Astrocyte of the spinal cord (primary cell): ENCODE data around the gene TPX2.

Source experiments
- DNase-seq: peaks from one replicate; pipeline ENCODE4 v3.0.0; 2011; ENCODE audit warnings: low read depth, low spot score
- H3K4me3 ChIP-seq: 2 replicates; pipeline ENCODE4 v1.5.1; 2011; ENCODE audit warnings: low read depth, mild to moderate bottlenecking, low read length, moderate library complexity
- CTCF ChIP-seq: IDR thresholded peaks from 2 replicates; pipeline ENCODE4 v1.5.1; 2012; ENCODE audit warnings: low read depth, mild to moderate bottlenecking, low read length, inconsistent platforms
- in situ Hi-C: cut with HindIII; loops from 2 replicates; pipeline ENCODE4 v1.10.0; 2017; ENCODE audit warnings: low sequenced_read_pairs

Gene TPX2

GRCh38 chr20:31844737-31845299 is 105.7 kb downstream of the TPX2 start:
- in situ Hi-C loops = no loop called here
- TF ChIP-seq CTCF = no peak
- peak overlapping the region; percentile 18 for H3K4me3 ChIP-seq
- no peak for DNase-seq

GRCh38 chr20:31845300-31845863 is 106.3 kb downstream of the TPX2 start, which contains the start of gene FOXS1:
FOXS1 (minus strand) TSS chr20:31845604; CDS start chr20:31845542, 62 bp downstream.
- no peak for TF ChIP-seq CTCF
- H3K4me3 ChIP-seq = peak within 1 kb of the TSS; percentile 18
- in situ Hi-C loops = no loop called here
- peak; percentile 36 for DNase-seq

- DNase-seq = no peak
- in situ Hi-C loops = no loop called here
- no peak overlapping the region for H3K4me3 ChIP-seq
- no peak for TF ChIP-seq CTCF
Measured at GRCh38 chr20:31846793-31847138, 107.7 kb downstream of the TPX2 start.

GRCh38 chr20:31848088-31848999 is 109.3 kb downstream of the TPX2 start:
- no peak overlapping the region for H3K4me3 ChIP-seq
- in situ Hi-C loops = no loop called here
- no peak for DNase-seq
- no peak for TF ChIP-seq CTCF

GRCh38 chr20:31849306-31849930 is 110.3 kb downstream of the TPX2 start:
- no peak for TF ChIP-seq CTCF
- in situ Hi-C loops = no loop called here
- no peak for DNase-seq

More at GRCh38 chr20:31849306-31849930, 110.3 kb downstream of the TPX2 start:
- no peak overlapping the region for H3K4me3 ChIP-seq
